ENCODE results near the gene HNRNPU.

The HNRNPU gene

DNA sequence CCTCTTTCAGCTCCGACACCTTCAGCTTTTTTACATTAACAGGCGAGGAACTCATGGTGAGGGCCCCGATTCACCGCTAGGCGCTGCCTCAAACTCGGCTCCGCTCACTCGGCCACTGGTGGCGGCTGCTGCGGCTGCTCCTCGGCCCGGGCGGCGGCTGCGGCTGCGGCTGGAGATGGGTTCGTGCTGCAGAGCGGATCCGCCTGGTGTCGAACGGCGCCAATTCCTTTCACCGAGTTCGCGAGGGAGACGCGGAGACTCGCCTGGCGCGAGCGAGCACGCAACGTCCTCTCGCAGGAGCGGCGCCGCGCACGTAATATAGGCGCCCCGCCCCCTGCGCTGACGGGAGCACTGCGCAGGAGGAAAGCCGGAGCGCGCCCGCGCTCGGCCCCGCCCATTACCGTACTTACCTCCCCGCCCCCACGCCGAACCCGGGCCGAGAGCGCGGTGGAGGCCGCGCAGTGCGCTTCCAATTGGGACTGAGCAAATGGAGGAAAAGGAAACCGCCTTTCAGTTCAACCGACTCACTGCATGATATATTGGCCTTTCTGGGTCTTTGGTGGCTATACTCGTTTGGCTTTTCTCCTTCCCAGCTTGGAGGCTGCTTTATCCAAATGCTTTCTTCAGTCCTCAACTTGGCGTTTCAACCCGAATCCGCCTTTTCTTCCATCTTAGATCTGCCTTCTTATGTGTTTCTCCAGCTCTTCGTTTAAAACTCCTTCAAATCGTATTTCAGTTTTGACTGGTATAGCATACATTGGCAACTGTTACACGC, at the start of gene HNRNPU:
Gene HNRNPU (minus strand): TSS at position 291 of the 775 bp plus-strand sequence. CDS start 236 bp downstream, at position 55.
- DNase-seq (ENCODE audit: low read depth, low spot score): peak; percentile 93

DNA sequence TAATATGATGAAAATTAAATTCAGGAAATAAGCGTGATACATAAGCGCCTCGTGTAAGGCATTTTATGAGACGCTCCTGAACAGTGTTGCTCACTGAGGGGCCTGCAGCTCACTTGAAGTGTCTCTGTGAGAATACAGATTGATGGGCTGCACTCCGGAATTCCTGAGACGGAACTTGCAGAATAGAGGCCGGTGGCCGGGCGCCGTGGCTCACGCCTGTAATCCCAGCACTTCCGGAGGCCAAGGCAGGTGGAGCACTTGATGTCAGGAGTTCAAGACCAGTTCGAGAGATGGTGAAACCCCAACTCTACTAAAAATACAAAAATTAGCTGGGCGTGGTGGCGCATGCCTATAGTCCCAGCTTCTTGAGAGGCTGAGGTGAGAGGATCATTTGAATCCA, 49.5 kb upstream of the HNRNPU start:
- no peak for DNase-seq (ENCODE audit: low read depth, low spot score)

DNA sequence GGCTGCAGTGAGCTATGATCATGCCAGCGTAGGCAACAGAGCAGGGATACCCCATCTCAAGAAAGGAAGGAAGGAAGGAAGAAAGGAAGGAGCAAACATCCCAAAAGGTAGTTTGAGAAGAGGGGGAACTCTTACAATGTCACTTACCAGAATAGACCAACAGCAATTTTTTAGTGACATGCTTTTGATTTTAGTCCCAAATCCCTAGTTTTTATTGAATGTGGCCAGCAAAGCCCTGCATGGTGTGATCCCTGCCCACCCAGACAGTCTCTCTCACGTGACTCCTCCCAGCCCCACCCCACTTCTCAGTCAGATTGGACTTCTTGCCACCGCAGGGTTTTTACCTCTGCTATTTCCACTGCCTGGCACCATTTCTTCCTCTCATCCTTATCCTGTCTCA, 39.8 kb upstream of the HNRNPU start:
- no peak for DNase-seq (ENCODE audit: low read depth, low spot score)

DNA sequence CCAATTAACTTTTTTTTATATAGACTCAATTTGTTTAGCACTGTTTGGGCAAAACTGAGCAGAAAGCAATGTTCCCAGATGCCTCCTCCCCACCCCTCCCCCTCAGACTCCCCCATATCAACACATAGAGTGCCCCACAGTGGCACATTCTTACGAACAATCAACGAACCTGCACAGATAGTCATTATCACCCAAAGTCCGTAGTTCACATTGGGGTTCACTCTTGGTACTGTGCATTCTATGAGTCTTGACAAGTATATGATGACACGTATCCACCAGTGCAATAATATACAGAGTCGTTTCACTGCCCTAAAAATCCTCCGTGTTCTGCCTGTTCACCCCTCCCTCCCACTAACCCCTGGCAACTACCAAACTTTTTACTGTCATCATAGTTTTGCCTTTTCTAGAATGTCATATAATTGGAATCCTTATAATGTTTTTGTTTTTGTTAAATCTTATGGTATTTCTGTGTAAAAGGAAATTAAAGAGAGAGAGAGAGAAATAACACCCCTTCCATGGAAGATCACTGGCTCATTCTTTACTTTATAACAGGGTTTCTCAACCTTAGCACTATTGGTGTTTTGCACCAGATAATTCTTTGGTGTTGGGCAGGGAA, 37.2 kb upstream of the HNRNPU start:
- no peak for DNase-seq (ENCODE audit: low read depth, low spot score)

DNA sequence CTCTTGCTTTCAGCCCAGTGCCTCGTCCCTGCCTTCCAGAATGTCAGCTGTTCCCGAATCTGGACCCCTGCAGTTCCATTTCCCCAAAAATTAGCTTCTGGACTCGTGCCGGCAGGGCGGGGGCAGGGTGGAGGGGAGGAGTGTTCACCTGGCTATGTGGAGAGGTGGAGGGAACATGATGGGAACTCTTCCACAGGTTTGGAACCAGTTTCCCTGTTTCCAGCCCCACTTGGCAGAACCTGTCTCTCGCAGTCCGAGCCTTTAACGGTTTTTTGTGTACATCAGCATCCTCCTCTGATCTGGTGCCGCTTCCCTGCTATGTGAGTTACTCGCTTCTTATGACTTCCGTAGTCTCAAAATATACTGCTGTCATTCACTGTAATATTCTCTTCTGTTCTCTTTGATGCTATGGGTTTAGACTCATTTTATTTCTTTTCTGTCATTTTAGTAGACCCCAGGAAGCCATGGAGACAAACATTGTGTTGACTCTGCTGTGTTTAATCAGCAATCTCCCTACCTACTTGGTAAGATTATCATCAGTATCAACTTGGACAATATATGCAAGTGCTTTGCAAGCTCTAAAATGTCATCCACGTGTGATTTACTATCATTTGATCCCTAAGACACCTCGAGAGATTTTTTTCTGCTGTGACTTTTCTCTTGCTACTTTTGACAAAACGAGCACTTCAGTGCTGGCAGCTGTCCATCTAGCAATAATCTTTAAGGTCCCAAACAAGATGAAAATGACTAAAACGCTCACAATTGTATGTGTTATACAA, 33.3 kb upstream of the HNRNPU start:
- DNase-seq (ENCODE audit: low read depth, low spot score): no peak

DNA sequence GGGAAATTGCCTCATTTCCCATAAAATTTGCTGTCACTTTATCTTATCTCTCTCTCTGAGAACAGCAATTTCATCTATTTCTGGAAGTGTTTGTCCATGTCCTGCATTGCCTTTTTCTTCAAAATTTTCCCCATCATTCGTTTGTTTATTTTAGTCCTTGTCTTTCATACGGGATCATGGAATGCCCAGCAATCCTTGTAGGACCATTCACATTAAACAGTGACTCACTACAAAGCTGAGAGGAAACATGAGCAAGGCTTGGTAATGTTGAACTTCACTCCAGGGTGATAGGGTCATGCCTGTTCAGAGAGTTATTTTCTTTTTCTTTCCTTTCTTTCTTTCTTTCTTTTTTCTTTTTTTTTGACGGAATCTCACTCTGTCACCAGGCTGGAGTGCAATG, 32.2 kb upstream of the HNRNPU start:
- DNase-seq (ENCODE audit: low read depth, low spot score): no peak

DNA sequence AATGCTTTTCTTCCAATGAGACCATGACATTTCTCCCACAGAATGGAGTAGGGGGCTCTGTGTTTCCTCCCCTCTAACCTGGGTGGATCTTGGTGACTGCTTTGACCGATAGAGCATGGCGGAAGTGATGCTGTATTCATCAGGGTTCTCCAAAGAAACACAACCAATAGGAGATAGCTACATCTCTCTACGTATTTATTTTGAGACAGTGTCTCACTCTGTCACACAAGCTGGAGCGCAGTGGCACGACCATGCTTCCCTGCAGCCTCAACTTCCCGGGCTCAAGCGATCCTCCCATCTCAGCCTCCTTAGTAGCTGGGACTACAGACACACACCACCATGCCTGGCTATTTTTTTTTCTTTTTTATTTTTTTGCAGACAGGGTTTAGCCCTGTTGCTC, 29.5 kb upstream of the HNRNPU start:
- DNase-seq (ENCODE audit: low read depth, low spot score): no peak

DNA sequence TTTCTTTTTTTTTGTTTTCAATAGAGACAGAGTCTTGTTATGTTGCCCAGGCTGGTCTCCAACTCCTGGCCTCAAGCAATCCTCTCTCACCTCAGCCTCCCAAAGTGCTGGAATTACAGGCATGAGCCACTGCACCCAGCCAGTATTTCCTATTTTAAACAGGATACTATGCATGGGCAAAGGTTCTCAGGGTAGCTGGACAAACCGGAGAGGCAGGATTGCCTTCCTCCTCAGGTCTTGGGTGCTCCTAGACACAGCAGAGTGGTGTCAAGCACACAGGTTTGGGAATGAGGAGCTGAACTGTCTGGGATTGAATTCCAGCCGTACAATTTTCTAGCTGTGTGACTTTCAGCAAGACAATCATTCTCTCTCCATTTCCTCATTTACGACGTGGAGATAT, 22.9 kb upstream of the HNRNPU start:
- no peak for DNase-seq (ENCODE audit: low read depth, low spot score)

DNA sequence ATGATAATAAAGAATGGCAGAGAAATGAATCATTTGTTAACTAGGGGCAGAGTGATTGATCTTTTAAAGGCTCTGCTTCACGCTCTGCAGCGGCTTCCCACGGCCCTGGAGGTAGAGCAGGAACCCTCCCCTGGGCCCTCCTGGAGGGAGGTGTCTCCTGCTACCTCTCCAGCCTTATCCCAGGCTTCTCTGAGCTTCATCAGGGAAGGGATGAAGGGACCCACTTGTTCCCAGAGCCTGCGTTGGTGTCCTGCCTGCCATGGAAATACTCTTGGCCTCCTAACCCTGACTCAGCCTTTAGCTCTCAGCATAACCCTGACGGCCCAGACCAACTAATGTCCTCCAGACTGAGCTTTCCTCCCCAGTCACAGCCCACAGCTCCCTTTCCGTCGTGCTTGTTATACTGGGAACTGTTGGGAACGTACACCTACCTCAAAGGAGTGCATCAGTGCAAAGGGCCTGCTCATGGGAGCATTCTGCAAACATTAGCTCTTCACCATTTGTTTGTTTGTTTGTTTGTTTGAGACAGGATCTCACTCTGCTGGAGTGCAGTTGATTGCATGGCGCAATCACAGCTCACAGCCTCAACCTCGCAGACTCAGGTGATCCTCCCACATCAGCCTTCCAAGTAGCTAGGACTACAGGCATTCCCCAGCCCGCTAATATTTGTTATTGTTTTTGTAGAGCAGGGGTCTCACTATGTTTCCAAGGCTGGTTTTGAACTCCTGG, 17.4 kb upstream of the HNRNPU start:
- DNase-seq (ENCODE audit: low read depth, low spot score): no peak

DNA sequence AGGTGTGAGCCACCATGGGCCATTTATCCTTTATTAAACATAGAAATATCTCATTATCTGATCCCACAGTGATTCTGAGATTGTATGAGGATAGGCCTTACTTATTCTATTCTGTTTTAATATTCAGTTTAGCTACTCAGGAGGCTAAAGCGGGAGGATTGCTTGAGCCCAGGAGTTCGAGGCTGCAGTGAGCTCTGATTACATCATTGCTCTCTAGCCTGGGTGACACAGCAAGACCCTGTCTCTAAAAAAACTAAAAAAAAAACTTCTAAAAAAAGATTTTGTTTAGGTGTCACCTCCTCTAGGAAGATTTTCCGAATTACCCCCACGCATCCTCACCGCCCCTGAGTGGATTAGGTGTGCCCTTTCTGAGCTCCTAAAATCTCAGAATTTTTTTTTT, 14.3 kb upstream of the HNRNPU start:
- no peak for DNase-seq (ENCODE audit: low read depth, low spot score)

DNA sequence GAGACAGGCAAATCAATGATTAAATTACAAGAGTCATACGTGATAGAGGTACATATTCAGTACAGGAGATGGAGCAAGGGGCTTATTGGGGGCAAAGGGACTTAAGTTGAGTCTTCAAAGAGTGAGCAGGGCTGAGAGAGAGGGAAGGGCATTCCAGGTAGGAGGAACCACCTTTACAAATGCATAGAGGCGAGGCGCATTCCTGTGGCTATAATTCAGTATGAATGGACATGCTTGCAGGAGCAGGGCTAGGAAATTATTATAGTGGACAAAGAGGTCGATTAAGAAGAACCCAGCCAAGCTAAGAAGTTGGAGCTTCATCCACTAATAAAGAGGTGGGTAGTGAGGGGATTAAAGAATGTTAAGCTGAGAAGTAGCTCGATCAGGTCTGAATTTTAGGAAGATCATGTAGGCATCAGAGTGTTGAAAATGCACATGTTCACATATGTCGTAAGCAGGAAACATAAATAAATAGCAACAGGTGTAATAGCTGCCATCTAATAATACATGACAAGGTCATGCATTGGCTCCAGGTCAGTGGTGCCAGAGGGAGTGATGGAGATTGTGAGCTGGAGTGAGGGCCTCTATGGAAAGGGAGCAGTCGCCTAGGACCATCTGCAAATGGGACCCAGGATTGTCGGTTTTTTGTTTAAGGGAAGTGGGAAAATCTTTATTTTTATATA, 12.0 kb upstream of the HNRNPU start:
- DNase-seq (ENCODE audit: low read depth, low spot score): no peak

DNA sequence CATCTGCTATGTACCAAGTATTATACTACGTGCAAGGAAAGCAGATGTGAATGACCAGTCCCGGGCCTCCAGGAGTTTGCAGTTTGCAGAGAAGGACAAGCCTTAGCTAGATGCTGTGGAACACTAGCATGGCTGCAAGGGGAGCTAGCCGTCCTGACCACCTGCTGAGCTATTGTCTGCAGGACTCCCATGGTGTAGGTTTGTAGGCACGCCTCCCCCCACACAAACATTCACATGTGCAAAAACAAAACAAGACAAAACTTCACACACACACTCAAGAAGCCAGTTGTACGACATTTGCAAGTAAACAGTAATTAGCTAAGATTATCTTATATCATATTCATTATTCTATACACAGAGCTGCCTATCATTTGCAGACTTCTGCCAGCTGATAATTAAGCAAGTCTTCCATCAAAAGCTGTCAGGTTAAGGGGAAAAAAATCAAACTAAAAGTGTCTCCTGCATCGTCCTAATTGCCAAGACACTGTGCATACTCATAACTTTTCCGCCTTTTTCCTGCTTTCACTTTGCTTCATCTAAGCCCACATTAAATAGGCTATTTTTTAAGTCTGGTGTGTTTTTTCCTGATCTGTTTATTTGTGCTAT, 10.7 kb upstream of the HNRNPU start:
- DNase-seq (ENCODE audit: low read depth, low spot score): no peak

DNA sequence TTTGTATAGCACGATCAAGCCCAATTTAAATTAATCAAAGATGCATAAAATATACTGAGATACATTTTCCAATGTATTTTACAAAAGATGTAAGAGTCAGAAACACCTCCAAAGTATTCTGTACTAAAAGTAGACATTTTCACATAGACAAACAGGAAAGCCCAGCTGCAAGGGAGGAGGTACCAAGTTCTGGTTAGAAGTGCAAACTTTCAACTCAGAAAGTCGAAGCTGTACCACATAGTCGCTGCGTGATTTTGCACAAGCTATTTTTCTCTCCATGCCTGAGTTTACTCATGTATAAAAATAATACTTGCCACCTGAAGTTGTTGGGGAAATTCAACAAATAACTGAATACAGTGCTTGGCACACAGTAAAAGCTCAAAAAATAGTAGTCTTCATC, 5.6 kb upstream of the HNRNPU start:
- DNase-seq (ENCODE audit: low read depth, low spot score): no peak

DNA sequence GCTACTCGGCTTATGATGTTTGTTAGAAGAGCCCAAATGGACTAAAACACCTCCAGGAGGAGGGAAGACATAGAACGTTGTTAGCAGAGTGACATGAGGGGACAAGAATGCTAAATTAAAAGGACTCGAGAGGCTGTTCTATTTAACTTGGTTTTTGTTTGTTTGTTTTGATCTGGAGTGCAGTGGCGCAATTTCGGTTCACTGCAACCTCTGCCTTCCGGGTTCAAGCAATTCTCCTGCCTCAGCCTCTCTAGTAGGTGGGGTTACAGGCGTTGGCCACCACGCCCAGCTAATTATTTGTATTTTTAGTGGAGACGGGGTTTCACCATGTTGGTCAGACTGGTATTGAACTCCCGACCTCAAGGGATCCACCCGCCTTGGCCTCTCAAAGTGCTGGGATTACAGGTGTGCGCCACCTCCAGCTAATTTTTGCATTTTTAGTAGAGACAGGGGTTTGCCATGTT, 5.1 kb upstream of the HNRNPU start:
- no peak for DNase-seq (ENCODE audit: low read depth, low spot score)

DNA sequence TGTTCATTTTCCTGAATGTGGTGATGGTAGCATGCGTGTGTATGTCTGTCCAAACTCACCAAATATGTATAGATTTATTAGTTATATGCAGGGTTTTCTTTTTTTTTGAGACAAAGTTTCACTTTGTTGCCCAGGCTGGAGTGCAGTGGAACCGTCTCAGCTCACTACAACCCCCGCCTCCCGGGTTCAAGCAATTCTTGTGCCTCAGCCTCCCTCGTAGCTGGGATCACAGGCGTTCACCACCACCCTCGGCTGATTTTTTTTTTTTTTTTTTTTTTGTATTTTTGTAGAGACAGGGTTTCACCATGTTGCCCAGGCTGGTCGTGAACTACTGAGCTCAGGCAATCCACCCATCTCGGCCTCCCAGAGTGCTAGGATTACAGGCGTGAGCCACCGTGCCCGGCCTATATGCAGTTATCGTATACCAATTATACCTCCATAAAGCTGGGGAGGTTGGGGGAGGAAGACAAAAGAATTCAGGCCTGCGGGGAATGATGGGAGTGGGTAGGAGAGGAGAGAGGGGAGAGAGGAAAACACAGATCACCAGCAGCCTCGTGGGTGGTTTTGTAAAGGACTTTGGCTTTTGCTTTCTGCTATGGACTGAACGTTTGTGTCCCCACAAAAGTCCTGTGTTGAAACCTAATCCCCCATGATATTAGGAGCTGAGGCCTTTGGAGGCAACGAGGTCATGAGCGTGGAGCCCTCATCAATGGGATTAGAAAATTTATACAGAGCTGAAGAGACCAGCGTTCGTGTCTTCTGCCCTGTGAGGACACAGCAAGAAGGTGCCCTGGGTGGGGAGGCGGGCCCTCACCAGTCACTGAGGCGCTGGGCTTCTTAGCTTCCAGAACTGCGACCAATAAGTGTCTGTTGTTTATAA, 4.4 kb upstream of the HNRNPU start:
- no peak for DNase-seq (ENCODE audit: low read depth, low spot score)

DNA sequence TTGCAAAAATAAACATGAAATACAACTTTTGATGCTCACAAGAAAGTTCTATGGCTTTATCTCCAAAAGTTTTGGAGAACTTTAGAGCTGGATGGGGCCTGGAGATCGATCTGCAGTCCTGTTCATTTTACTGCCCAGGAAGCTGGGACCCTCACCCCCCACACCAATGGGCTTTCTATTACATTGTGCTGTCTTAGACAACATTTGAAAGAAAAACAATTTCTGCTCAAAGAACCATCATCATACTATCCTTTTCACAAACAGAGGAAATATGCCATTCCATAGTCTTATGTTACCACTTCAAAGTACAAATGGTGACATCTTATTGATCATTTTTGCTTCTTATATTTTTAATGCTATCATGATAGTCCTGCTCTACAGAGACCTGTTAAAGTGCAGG, 2.0 kb upstream of the HNRNPU start:
- no peak for DNase-seq (ENCODE audit: low read depth, low spot score)

DNA sequence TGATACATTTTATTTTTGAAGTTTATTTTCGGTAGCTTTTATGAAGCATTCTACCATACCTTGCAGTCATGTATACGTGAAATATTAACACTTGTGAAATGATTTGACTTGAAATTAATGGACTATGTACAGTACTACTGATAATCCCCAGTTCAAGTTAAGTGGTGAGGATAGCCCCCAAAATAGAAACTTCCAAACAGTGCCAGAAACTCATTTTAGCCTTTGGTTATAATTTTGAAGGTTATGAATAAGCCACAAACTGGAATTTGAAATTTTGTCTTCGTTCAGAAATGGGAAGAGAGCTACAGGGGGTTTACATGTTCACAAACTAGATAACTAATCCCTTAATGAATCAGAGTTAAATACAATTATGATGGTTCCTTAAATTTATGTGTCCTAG, 1.5 kb upstream of the HNRNPU start:
- no peak for DNase-seq (ENCODE audit: low read depth, low spot score)

DNA sequence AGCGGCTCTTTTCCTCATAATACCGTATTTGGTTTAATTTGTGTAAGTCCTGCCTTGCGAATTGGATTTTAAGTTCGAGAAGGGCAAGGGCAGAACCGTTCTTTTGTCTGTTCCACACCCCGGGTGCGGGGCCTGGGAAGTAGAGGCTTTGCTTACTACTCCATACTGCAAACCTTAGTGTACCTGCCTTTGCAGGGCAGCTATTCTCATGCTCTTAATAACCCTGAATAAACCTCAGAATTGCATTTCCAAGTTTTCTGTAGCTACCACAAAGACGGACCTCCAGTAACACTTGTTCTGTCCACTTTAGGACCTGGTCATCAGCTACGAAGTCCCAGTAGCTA, 657 bp upstream of the HNRNPU start:
- DNase-seq (ENCODE audit: low read depth, low spot score): no peak

DNA sequence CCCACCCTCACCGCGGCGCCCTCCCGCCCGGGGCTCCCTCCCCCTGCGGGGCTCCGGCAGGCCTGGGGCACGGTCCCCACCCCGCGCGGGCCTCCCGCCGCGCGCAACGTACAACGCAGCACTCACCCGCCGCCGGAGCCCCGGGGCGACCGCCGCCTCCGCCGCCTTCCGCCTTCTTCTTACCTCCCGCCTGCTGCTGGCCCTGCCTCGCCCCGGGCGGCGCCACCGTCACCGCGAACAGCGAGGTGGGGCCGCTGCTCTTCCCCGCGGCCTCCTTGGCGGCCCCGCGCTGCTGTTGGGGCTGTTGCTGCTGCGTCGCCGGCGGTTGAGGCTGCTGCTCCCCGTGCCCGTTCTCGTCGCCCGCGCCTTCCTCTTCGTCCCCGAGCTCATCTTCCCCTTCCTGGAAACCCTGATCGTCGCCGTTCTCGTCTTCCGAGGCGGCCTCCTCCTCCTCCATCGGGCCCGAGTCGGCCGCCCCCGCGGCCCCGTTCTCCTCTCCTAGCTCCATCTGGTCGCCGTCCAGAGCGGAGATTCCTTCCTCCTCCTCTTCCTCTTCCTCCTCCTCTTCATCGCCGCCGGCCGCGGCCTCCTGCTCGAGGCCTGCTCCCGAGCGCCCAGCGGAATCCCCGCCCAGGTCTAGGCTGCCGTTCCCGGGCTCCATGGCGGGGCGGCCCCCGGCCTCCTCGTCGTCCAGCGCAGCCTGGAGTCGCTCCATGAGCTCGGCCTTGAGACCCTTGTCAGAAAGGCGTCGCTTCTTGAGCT, 671 bp downstream of the HNRNPU start:
- DNase-seq (ENCODE audit: low read depth, low spot score): peak; percentile 12
